OCI-LY1 (cell line): ENCODE results near the gene COL8A1.

ENCODE experiments used
- CTCF ChIP-seq: fragments of 200-600 bp; sonication (generic), shearing (Covaris generic); IDR thresholded peaks from 2 replicates; pipeline ENCODE4 v1.5.1; 2017; ENCODE audit warnings: mild to moderate bottlenecking, antibody characterized with exemption, low read length, moderate library complexity, mixed read lengths
- EZH2 ChIP-seq: fragments of 200-600 bp; sonication (generic), shearing (Covaris generic); IDR thresholded peaks from 2 replicates; pipeline ENCODE4 v1.8.0; 2017; ENCODE audit warnings: borderline replicate concordance, mixed run types, mild to moderate bottlenecking, antibody characterized with exemption, low read length, moderate library complexity, mixed read lengths

GRCh38 chr3:99699841-99700240 is 61.4 kb downstream of the COL8A1 start:
- TF ChIP-seq CTCF, result no peak
- TF ChIP-seq EZH2, result no peak
